NT2/D1 (cell line): ENCODE measurements around the gene SLC6A18.
"Not testable (repeated sequence)": the region's sequence is repeated elsewhere in the genome, so short reads cannot be mapped to it uniquely, and the experiment has no call there.

ENCODE experiments used
- SUZ12 ChIP-seq: IDR thresholded peaks from 2 replicates; pipeline ENCODE4 v1.6.1; 2011; ENCODE audit not compliant: insufficient read length, insufficient read depth; ENCODE audit errors: extremely low read depth
- YY1 ChIP-seq: IDR thresholded peaks from 2 replicates; pipeline ENCODE4 v1.6.1; 2011; ENCODE audit not compliant: insufficient read length, insufficient read depth

GRCh38 chr5:1282993-1283728 lies 58.0 kb downstream of the SLC6A18 start:
- not testable (repeated sequence) for TF ChIP-seq YY1, SUZ12
